GM12864 (cell line): Measurements from ENCODE around the gene VWA8.

Experiments used
- DNase-seq: peaks from one replicate; pipeline ENCODE4 v3.0.0-alpha.2; 2011; ENCODE audit warnings: low read depth
- H3K4me3 ChIP-seq: 2 replicates; pipeline ENCODE4 v1.5.1; 2011; ENCODE audit warnings: mild to moderate bottlenecking, low read depth, low read length, control low read depth
- CTCF ChIP-seq: IDR thresholded peaks from 2 replicates; pipeline ENCODE4 v1.5.1; 2011; ENCODE audit warnings: low read depth, mild to moderate bottlenecking, moderate library complexity, low read length, control low read depth, inconsistent platforms; ENCODE audit errors: missing control alignments

VWA8 gene

GRCh38 chr13:41554180-41554579 is 406.7 kb downstream of the VWA8 start:
- DNase-seq = no peak
- TF ChIP-seq CTCF = no peak

GRCh38 chr13:41552031-41552430 is 408.9 kb downstream of the VWA8 start:
- TF ChIP-seq CTCF = no peak
- DNase-seq = no peak
- no peak overlapping the region for H3K4me3 ChIP-seq

More at GRCh38 chr13:41554180-41554579, 406.7 kb downstream of the VWA8 start:
- H3K4me3 ChIP-seq = no peak overlapping the region

- no peak for TF ChIP-seq CTCF
- H3K4me3 ChIP-seq = no peak overlapping the region
- DNase-seq = no peak
Observed at GRCh38 chr13:41550276-41550675, 410.6 kb downstream of the VWA8 start.

- DNase-seq = no peak
- no peak for TF ChIP-seq CTCF
- H3K4me3 ChIP-seq = no peak overlapping the region
Observed at GRCh38 chr13:41549491-41549890, 411.4 kb downstream of the VWA8 start.

- H3K4me3 ChIP-seq = no peak overlapping the region
- TF ChIP-seq CTCF = no peak
- DNase-seq = no peak
Observed at GRCh38 chr13:41548910-41549309, 412.0 kb downstream of the VWA8 start.

GRCh38 chr13:41548031-41548430 is 412.9 kb downstream of the VWA8 start:
- H3K4me3 ChIP-seq = no peak overlapping the region
- DNase-seq = no peak
- no peak for TF ChIP-seq CTCF

- H3K4me3 ChIP-seq = no peak overlapping the region
- no peak for DNase-seq
- TF ChIP-seq CTCF = no peak
Observed at GRCh38 chr13:41547251-41548000, 413.5 kb downstream of the VWA8 start.
